ENCODE measurements around the gene MYO1D.
A peak's percentile ranks its signal among the peaks of the same experiment; 100 is the strongest.
"Not testable (repeated sequence)": the region's sequence is repeated elsewhere in the genome, so short reads cannot be mapped to it uniquely, and the experiment has no call there.

MYO1D gene

GRCh38 chr17:32483451-32484019 lies 393.4 kb downstream of the MYO1D start:
- DNase-seq = no peak

- no peak for DNase-seq
These were observed 394.2 kb downstream of the MYO1D start for GRCh38 chr17:32482568-32483320.

GRCh38 chr17:32481193-32481592 lies 395.7 kb downstream of the MYO1D start:
- DNase-seq = no peak

- DNase-seq = no peak
These were observed 397.8 kb downstream of the MYO1D start for GRCh38 chr17:32479074-32479617.

GRCh38 chr17:32477220-32477619 lies 399.7 kb downstream of the MYO1D start:
- DNase-seq = no peak

GRCh38 chr17:32475258-32475657 lies 401.7 kb downstream of the MYO1D start:
- no peak for DNase-seq

- no peak for DNase-seq
These were observed 405.3 kb downstream of the MYO1D start for GRCh38 chr17:32471652-32472051.

- no peak for DNase-seq
These were observed 406.3 kb downstream of the MYO1D start for GRCh38 chr17:32470405-32471167.

- DNase-seq = no peak
These were observed 409.0 kb downstream of the MYO1D start for GRCh38 chr17:32467949-32468348.

GRCh38 chr17:32464374-32464773 lies 412.6 kb downstream of the MYO1D start:
- DNase-seq = no peak

GRCh38 chr17:32463304-32463703 lies 413.6 kb downstream of the MYO1D start:
- DNase-seq = no peak

- peak; percentile 64 for DNase-seq
These were observed 414.9 kb downstream of the MYO1D start for GRCh38 chr17:32461853-32462617.

- DNase-seq = no peak
These were observed 415.4 kb downstream of the MYO1D start for GRCh38 chr17:32461498-32461852.

GRCh38 chr17:32460054-32460453 lies 416.9 kb downstream of the MYO1D start:
- DNase-seq = no peak

GRCh38 chr17:32458371-32458770 lies 418.6 kb downstream of the MYO1D start:
- no peak for DNase-seq

- DNase-seq = no peak
These were observed 423.6 kb downstream of the MYO1D start for GRCh38 chr17:32453370-32453769.

- DNase-seq = no peak
These were observed 424.6 kb downstream of the MYO1D start for GRCh38 chr17:32452281-32452680.

- DNase-seq = no peak
These were observed 425.0 kb downstream of the MYO1D start for GRCh38 chr17:32451879-32452278.

- not testable (repeated sequence) for DNase-seq
These were observed 426.5 kb downstream of the MYO1D start for GRCh38 chr17:32450379-32450778.

- DNase-seq = no peak
These were observed 427.0 kb downstream of the MYO1D start for GRCh38 chr17:32449963-32450362.

GRCh38 chr17:32446949-32447348 lies 430.0 kb downstream of the MYO1D start:
- no peak for DNase-seq

GRCh38 chr17:32445971-32446370 lies 431.0 kb downstream of the MYO1D start:
- no peak for DNase-seq

- DNase-seq = no peak
These were observed 431.4 kb downstream of the MYO1D start for GRCh38 chr17:32445497-32445896.
